HepG2 (cell line): Measurements from ENCODE around the gene GIPC2. TPM values are rescaled to one million over a fixed set of nuclear protein-coding genes. Genes with fewer than 3 reads are reported as not detected.

Source experiments
- ATAC-seq: fragments of 200-7000 bp; cut with Tn5 transposase; 3 replicates; pipeline ENCODE4 v1.9.1; 2020; ENCODE audit warnings: mild to moderate bottlenecking, moderate library complexity
- BruUV-seq: library from RNA; stranded (reverse); fragments of 400-500 nt; replicated peaks from 2 replicates; lab custom pipeline; 2021; lab: Mats Ljungman, UMichigan
- CTCF ChIA-PET: fragments of 300-600 bp; formaldehyde crosslinking; extraction: SDS; loops from one replicate; lab custom pipeline; 2021; ENCODE audit warnings: low total read pairs, inconsistent platforms, low intra/inter-chr PET ratio; lab: Yijun Ruan, JAX
- POLR2A ChIA-PET: fragments of 350-600 bp; sonication (Branson Sonifier 250); formaldehyde crosslinking; loops from one replicate; lab custom pipeline; 2020; ENCODE audit warnings: antibody characterized with exemption, inconsistent platforms; lab: Yijun Ruan, JAX
- DNase-seq: peaks from one replicate; pipeline ENCODE4 v3.0.0-alpha.2; 2015; ENCODE audit warnings: low spot score
- FAIRE-seq: peaks from 3 replicates; lab custom pipeline; 2011; peaks lifted over from hg19 to GRCh38; lab: Jason Lieb, UNC
- H2AFZ ChIP-seq: one replicate; pipeline ENCODE4 v1.6.1; 2011; ENCODE audit warnings: low read length, inconsistent platforms
- H3K27ac ChIP-seq: fragments of 300-600 bp; 3 replicates; pipeline ENCODE4 v1.8.0; 2011; ENCODE audit warnings: mixed run types, mild to moderate bottlenecking, mixed read lengths, low read length, inconsistent platforms; ENCODE audit not compliant: insufficient read depth; ENCODE audit errors: extremely low read length
- H3K27me3 ChIP-seq, 2 experiments: fragments of 200-600 bp in 1 of 2; 2 replicates in 1 of 2; 3 replicates in 1 of 2; pipeline versions ENCODE4 v1.6.0 to v1.8.0; 2011; ENCODE audit warnings: low read length in 2 of 2, mild to moderate bottlenecking in 2 of 2, moderate library complexity in 2 of 2, inconsistent platforms in 1 of 2; ENCODE audit not compliant: insufficient read depth in 2 of 2, control insufficient read depth in 1 of 2
- H3K36me3 ChIP-seq, 2 experiments: fragments of 200-600 bp in 1 of 2; replicated peaks in 1 of 2; 2 replicates in 1 of 2; 3 replicates in 1 of 2; pipeline versions ENCODE4 v1.5.1 to v1.8.0; 2011; ENCODE audit warnings: low read length in 2 of 2, inconsistent platforms in 1 of 2; ENCODE audit not compliant: insufficient read depth in 2 of 2, control insufficient read depth in 1 of 2
- H3K4me1 ChIP-seq: 2 replicates; pipeline ENCODE4 v1.5.1; 2012; ENCODE audit warnings: low read length, inconsistent platforms; ENCODE audit not compliant: insufficient read depth
- H3K4me2 ChIP-seq: 2 replicates; pipeline ENCODE4 v1.6.0; 2011; ENCODE audit warnings: low read depth, low read length, inconsistent platforms
- H3K4me3 ChIP-seq, 3 experiments: fragments of 200-600 bp in 1 of 3; sonication (generic), shearing (Covaris generic) in 1 of 3; replicated peaks in 1 of 3; 2 replicates each; pipeline ENCODE4 v1.5.1; 2011 to 2016; ENCODE audit warnings: low read length in 3 of 3, inconsistent platforms in 2 of 3, low read depth in 2 of 3, mild to moderate bottlenecking in 2 of 3, control low read depth in 1 of 3, mixed read lengths in 1 of 3; ENCODE audit not compliant: insufficient read depth in 1 of 3
- H3K79me2 ChIP-seq: one replicate; pipeline ENCODE4 v1.6.1; 2011; ENCODE audit warnings: low read length, inconsistent platforms; ENCODE audit not compliant: insufficient read depth
- H3K9ac ChIP-seq: 2 replicates; pipeline ENCODE4 v1.6.0; 2011; ENCODE audit warnings: mild to moderate bottlenecking, low read depth, low read length, inconsistent platforms; ENCODE audit not compliant: insufficient read depth
- H3K9me3 ChIP-seq: 2 replicates; pipeline ENCODE4 v1.5.1; 2012; ENCODE audit warnings: mild to moderate bottlenecking, low read length
- H4K20me1 ChIP-seq: 2 replicates; pipeline ENCODE4 v1.6.0; 2011; ENCODE audit warnings: inconsistent platforms, mild to moderate bottlenecking, low read length, moderate library complexity; ENCODE audit not compliant: insufficient read depth
- DPF2 ChIP-seq: sonication (generic); formaldehyde crosslinking; IDR thresholded peaks from 2 replicates; pipeline ENCODE4 v1.4.0; 2020; ENCODE audit warnings: mild to moderate bottlenecking, low read depth, missing genetic modification reagents, borderline replicate concordance
- FOXA1 ChIP-seq, 2 experiments: fragments of 450-650 bp in 1 of 2; sonication (generic) in 1 of 2; formaldehyde crosslinking in 1 of 2; IDR thresholded peaks; 2 replicates each; pipeline versions ENCODE4 v1.4.0 to v1.6.1; 2016 to 2020; ENCODE audit warnings: missing genetic modification reagents in 1 of 2
- KDM1A ChIP-seq: IDR thresholded peaks from 2 replicates; pipeline ENCODE4 v1.6.1; 2016; ENCODE audit warnings: missing compliant biosample characterization
- NCOA5 ChIP-seq: sonication (generic); formaldehyde crosslinking; IDR thresholded peaks from 2 replicates; pipeline ENCODE4 v1.4.0; 2020; ENCODE audit warnings: missing genetic modification reagents
- NFYC ChIP-seq: IDR thresholded peaks from 2 replicates; pipeline ENCODE4 v1.6.1; 2016; ENCODE audit warnings: missing genetic modification reagents, missing compliant biosample characterization
- NRL ChIP-seq: sonication (generic); formaldehyde crosslinking; IDR thresholded peaks from 2 replicates; pipeline ENCODE4 v1.5.0; 2020; ENCODE audit warnings: missing genetic modification reagents, mild to moderate bottlenecking, moderate library complexity, borderline replicate concordance
- ZNF383 ChIP-seq: sonication (generic); formaldehyde crosslinking; IDR thresholded peaks from 2 replicates; pipeline ENCODE4 v1.4.0; 2020; ENCODE audit warnings: missing genetic modification reagents, mild to moderate bottlenecking, borderline replicate concordance
- ZNF878 ChIP-seq: sonication (generic); formaldehyde crosslinking; IDR thresholded peaks from 2 replicates; pipeline ENCODE4 v1.8.1; 2023; ENCODE audit warnings: mild to moderate bottlenecking, missing genetic modification reagents, moderate library complexity
- WGBS: methylation state at CpG from one replicate; pipeline ENCODE4 v1.1.6; 2017; ENCODE audit warnings: low lambda C conversion rate; 5-methylcytosine and 5-hydroxymethylcytosine counted together
- in situ Hi-C: cut with HindIII; loops from 2 replicates; pipeline ENCODE4 v1.10.0; 2017; ENCODE audit warnings: low pct_unique_long_range_greater_than_20kb; ENCODE audit not compliant: extremely low pct_ligation_motif_present
- intact Hi-C: fragments of 100-400 bp; cut with micrococcal nuclease; formaldehyde crosslinking; loops from one replicate; pipeline ENCODE4 v1.10.0; 2022; ENCODE audit not compliant: unreplicated experiment
- polyA plus RNA-seq, 8 experiments: library from polyadenylated mRNA; depleted of rRNA in 3 of 8; stranded (reverse) in 7 of 8; unstranded in 1 of 8; fragments of >200 nt; fragmentation: Illumina TruSeq in 4 of 8; extraction: Trizol in 4 of 8; gene quantifications; 2 replicates each; pipeline versions ENCODE4 v1.2.1 to v1.2.3, GENCODE V29; 2011 to 2016; ENCODE audit warnings: low read depth in 4 of 8, missing spikeins in 1 of 8, mixed read lengths in 1 of 8; ENCODE audit not compliant: insufficient read depth in 1 of 8
- total RNA-seq, 5 experiments: library from RNA; depleted of rRNA; stranded (reverse); fragments of >200 nt; fragmentation: Illumina TruSeq; extraction: Trizol; gene quantifications; 2 replicates each; pipeline ENCODE4 v1.2.3, GENCODE V29; 2016; ENCODE audit warnings: low read depth in 1 of 5
- TF ChIP-seq, protein P1 (sequence below): sonication (generic); formaldehyde crosslinking; IDR thresholded peaks from 2 replicates; pipeline ENCODE4 v1.9.0; 2021; ENCODE audit warnings: missing genetic modification reagents, borderline replicate concordance
- TF ChIP-seq, protein P2 (sequence below): sonication (generic); formaldehyde crosslinking; IDR thresholded peaks from 2 replicates; pipeline ENCODE4 v1.4.0; 2020; ENCODE audit warnings: mild to moderate bottlenecking, missing genetic modification reagents
- TF ChIP-seq, protein P3 (sequence below): sonication (generic); formaldehyde crosslinking; IDR thresholded peaks from 2 replicates; pipeline ENCODE4 v1.4.0; 2020; ENCODE audit warnings: missing genetic modification reagents, borderline replicate concordance
- TF ChIP-seq, protein P4 (sequence below): sonication (generic); formaldehyde crosslinking; IDR thresholded peaks from 2 replicates; pipeline ENCODE4 v1.8.1; 2022; ENCODE audit warnings: mild to moderate bottlenecking, missing genetic modification reagents

Gene GIPC2
- total and polyA plus RNA-seq, 2 of the 13 experiments (the other 11 are each of a cell fraction or from before 2014, with no cell fraction given): 6.1 to 21.6 TPM

DNA sequence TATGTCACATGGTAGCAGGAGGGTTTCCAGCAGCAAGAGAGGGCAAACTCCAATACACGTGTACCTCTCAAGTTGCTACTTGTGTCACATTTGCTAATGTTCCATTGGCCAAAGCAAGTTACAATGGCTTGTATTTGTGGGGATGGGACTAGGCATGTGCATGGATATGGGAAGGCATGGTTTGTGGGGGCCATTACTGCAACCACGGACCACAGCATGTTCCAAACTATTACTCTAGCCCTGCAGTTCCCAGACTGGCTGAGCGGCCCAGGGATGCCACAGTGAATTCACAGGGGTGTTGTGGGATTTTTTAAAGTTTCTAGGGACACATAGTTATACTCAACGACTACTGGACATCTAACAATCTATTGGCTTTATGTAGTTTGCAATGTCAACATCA lies 133.1 kb downstream of the GIPC2 start (continued):
- TF ChIP-seq NRL (no peak), NCOA5 (CRISPR knock-in tag) (no peak), ZNF878 (CRISPR knock-in tag) (no peak), DPF2 (CRISPR knock-in tag) (no peak)
- TF ChIP-seq, protein P1, sequence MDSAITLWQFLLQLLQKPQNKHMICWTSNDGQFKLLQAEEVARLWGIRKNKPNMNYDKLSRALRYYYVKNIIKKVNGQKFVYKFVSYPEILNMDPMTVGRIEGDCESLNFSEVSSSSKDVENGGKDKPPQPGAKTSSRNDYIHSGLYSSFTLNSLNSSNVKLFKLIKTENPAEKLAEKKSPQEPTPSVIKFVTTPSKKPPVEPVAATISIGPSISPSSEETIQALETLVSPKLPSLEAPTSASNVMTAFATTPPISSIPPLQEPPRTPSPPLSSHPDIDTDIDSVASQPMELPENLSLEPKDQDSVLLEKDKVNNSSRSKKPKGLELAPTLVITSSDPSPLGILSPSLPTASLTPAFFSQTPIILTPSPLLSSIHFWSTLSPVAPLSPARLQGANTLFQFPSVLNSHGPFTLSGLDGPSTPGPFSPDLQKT: no peak
- TF ChIP-seq, protein P2, sequence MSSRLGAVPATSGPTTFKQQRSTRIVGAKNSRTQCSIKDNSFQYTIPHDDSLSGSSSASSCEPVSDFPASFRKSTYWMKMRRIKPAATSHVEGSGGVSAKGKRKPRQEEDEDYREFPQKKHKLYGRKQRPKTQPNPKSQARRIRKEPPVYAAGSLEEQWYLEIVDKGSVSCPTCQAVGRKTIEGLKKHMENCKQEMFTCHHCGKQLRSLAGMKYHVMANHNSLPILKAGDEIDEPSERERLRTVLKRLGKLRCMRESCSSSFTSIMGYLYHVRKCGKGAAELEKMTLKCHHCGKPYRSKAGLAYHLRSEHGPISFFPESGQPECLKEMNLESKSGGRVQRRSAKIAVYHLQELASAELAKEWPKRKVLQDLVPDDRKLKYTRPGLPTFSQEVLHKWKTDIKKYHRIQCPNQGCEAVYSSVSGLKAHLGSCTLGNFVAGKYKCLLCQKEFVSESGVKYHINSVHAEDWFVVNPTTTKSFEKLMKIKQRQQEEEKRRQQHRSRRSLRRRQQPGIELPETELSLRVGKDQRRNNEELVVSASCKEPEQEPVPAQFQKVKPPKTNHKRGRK (CRISPR knock-in tag): no peak

DNA sequence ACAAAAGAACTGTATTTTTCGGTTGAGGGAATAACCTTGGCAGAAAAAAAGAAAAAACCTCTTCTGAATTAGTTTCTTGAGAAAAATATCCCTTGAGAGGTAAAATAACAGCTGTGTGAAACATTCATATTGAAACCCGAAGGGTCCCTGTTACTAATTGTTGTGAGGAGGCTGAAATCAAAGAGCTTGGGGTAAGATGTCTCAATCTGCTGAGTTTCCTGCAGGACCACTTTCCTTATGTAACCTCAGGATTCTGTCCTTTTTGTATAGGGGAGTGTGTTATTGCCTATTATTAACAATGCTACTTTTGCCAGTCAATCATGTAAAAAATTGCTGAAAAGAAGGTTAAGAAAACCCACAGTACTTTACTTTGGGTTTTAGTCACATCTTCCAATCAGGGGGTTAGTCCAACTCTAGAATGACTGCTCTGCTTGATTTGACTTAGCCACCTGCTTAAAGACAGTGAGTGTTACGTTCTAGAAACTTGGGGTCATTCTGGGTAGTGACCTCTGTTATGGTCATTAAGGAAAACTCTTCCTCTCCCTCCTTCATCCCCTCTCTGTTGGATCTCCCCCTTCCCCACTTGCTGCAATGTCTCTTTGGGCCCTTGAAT lies 138.8 kb downstream of the GIPC2 start:
- no peak overlapping the region for H3K4me2 ChIP-seq
- intact Hi-C loops: no loop called here
- H3K9me3 ChIP-seq: no peaks in the 10 kb centered on the region
- ChIA-PET CTCF (no interaction called here), POLR2A (no interaction called here)
- WGBS: 34% methylated on average over 3 of the region's 3 CpGs
- in situ Hi-C loops: no loop called here
- no peaks in the 10 kb centered on the region for H3K79me2 ChIP-seq
- H2AFZ ChIP-seq: no peak overlapping the region
- DNase-seq (no peak), FAIRE-seq (no peak), ATAC-seq (no peak)
- BruUV-seq: no TSS peak
- no peaks in the 10 kb centered on the region for H3K4me1 ChIP-seq
- no peak overlapping the region for H3K9ac ChIP-seq
- H4K20me1 ChIP-seq: no peaks in the 10 kb centered on the region
- no peaks in the 10 kb centered on the region for H3K36me3 ChIP-seq
- no peaks in the 10 kb centered on the region for H3K27me3 ChIP-seq
- no peak overlapping the region for H3K27ac ChIP-seq
- H3K4me3 ChIP-seq: no peak overlapping the region
- TF ChIP-seq ZNF383 (no peak), NFYC (CRISPR knock-in tag) (no peak), FOXA1 (IDR thresholded peaks at IDR 0.05) (no peak), FOXA1 (CRISPR knock-in tag; IDR thresholded peaks at IDR 0.05) (no peak), KDM1A (no peak)
- TF ChIP-seq, protein P3, sequence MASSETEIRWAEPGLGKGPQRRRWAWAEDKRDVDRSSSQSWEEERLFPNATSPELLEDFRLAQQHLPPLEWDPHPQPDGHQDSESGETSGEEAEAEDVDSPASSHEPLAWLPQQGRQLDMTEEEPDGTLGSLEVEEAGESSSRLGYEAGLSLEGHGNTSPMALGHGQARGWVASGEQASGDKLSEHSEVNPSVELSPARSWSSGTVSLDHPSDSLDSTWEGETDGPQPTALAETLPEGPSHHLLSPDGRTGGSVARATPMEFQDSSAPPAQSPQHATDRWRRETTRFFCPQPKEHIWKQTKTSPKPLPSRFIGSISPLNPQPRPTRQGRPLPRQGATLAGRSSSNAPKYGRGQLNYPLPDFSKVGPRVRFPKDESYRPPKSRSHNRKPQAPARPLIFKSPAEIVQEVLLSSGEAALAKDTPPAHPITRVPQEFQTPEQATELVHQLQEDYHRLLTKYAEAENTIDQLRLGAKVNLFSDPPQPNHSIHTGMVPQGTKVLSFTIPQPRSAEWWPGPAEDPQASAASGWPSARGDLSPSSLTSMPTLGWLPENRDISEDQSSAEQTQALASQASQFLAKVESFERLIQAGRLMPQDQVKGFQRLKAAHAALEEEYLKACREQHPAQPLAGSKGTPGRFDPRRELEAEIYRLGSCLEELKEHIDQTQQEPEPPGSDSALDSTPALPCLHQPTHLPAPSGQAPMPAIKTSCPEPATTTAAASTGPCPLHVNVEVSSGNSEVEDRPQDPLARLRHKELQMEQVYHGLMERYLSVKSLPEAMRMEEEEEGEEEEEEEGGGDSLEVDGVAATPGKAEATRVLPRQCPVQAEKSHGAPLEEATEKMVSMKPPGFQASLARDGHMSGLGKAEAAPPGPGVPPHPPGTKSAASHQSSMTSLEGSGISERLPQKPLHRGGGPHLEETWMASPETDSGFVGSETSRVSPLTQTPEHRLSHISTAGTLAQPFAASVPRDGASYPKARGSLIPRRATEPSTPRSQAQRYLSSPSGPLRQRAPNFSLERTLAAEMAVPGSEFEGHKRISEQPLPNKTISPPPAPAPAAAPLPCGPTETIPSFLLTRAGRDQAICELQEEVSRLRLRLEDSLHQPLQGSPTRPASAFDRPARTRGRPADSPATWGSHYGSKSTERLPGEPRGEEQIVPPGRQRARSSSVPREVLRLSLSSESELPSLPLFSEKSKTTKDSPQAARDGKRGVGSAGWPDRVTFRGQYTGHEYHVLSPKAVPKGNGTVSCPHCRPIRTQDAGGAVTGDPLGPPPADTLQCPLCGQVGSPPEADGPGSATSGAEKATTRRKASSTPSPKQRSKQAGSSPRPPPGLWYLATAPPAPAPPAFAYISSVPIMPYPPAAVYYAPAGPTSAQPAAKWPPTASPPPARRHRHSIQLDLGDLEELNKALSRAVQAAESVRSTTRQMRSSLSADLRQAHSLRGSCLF (CRISPR knock-in tag): no peak
- TF ChIP-seq, protein P4, sequence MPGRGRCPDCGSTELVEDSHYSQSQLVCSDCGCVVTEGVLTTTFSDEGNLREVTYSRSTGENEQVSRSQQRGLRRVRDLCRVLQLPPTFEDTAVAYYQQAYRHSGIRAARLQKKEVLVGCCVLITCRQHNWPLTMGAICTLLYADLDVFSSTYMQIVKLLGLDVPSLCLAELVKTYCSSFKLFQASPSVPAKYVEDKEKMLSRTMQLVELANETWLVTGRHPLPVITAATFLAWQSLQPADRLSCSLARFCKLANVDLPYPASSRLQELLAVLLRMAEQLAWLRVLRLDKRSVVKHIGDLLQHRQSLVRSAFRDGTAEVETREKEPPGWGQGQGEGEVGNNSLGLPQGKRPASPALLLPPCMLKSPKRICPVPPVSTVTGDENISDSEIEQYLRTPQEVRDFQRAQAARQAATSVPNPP (CRISPR knock-in tag): no peak
